CD4-positive, alpha-beta T cell treated with Interleukin-6 at 100 ng/mL for 8 hours (primary cell): Measurements from ENCODE around the gene AIP.
"Not testable (repeated sequence)": the region's sequence is repeated elsewhere in the genome, so short reads cannot be mapped to it uniquely, and the experiment has no call there.

Source experiments
- DNase-seq: peaks from one replicate; pipeline ENCODE4 v3.0.0-alpha.2; 2020; ENCODE audit warnings: mixed read lengths, low spot score

Gene AIP

GRCh38 chr11:67468759-67469507 lies 13.9 kb upstream of the AIP start, which contains the start of gene TMEM134:
TMEM134 (minus strand) TSS chr11:67469251; CDS start chr11:67469192, 59 bp downstream.
- peak; percentile 92 for DNase-seq

GRCh38 chr11:67469508-67469811 lies 13.4 kb upstream of the AIP start:
- DNase-seq = no peak

- DNase-seq = no peak
Observed at GRCh38 chr11:67470337-67471002, 12.4 kb upstream of the AIP start.

- DNase-seq = no peak
Observed at GRCh38 chr11:67472882-67473281, 9.9 kb upstream of the AIP start.

- DNase-seq = not testable (repeated sequence)
Observed at GRCh38 chr11:67476692-67477091, 6.1 kb upstream of the AIP start.

GRCh38 chr11:67477344-67478050 lies 5.3 kb upstream of the AIP start:
- not testable (repeated sequence) for DNase-seq

- DNase-seq = no peak
Observed at GRCh38 chr11:67482275-67482826, 475 bp upstream of the AIP start.

GRCh38 chr11:67483831-67484665 lies 1.2 kb downstream of the AIP start:
- peak; percentile 71 for DNase-seq

- peak; percentile 59 for DNase-seq
Observed at GRCh38 chr11:67484847-67485311, 2.1 kb downstream of the AIP start.

- peak; percentile 46 for DNase-seq
Observed at GRCh38 chr11:67485873-67486361, 3.1 kb downstream of the AIP start.

- no peak for DNase-seq
Observed at GRCh38 chr11:67486481-67487195, 3.8 kb downstream of the AIP start.

- no peak for DNase-seq
Observed at GRCh38 chr11:67489203-67489884, 6.5 kb downstream of the AIP start.

- no peak for DNase-seq
Observed at GRCh38 chr11:67489885-67490726, 7.3 kb downstream of the AIP start.

- no peak for DNase-seq
Observed at GRCh38 chr11:67490727-67491065, 7.9 kb downstream of the AIP start.

GRCh38 chr11:67491276-67492068 lies 8.6 kb downstream of the AIP start:
- no peak for DNase-seq

- no peak for DNase-seq
Observed at GRCh38 chr11:67492069-67492727, 9.4 kb downstream of the AIP start.

GRCh38 chr11:67492801-67493547 lies 10.1 kb downstream of the AIP start:
- no peak for DNase-seq
